HCT116 (cell line): ENCODE measurements around the gene PACS2. TPM values are rescaled to one million over a fixed set of nuclear protein-coding genes. Genes with fewer than 3 reads are reported as not detected.

Experiments
- ATAC-seq: fragments of 200-7000 bp; cut with Tn5 transposase; 2 replicates; pipeline ENCODE4 v1.9.1; 2020; ENCODE audit warnings: mild to moderate bottlenecking, moderate library complexity
- BruUV-seq: library from RNA; stranded (reverse); fragments of 400-500 nt; replicated peaks from 2 replicates; lab custom pipeline; 2021; lab: Mats Ljungman, UMichigan
- CTCF ChIA-PET: fragments of 300-600 bp; sonication (Branson Sonifier 250); formaldehyde crosslinking; loops from one replicate; lab custom pipeline; 2021; ENCODE audit warnings: antibody characterized with exemption; lab: Charles Lee
- POLR2A ChIA-PET: fragments of 300-600, 350-600 bp; sonication (Branson Sonifier 250); formaldehyde crosslinking; loops from one replicate; lab custom pipeline; 2021; ENCODE audit warnings: antibody characterized with exemption; lab: Charles Lee
- RAD21 ChIA-PET, 2 experiments: fragments of 300-600 bp; sonication (Branson Sonifier 250); formaldehyde crosslinking; loops; one replicate each; lab custom pipeline; 2023; ENCODE audit warnings: low total read pairs in 2 of 2; ENCODE audit not compliant: uncharacterized antibody in 2 of 2, unreplicated experiment in 2 of 2, low non-redundant PET in 1 of 2; lab: Charles Lee
- DNase-seq: peaks from one replicate; pipeline ENCODE4 v3.0.0-alpha.2; 2010; ENCODE audit warnings: low read depth, low spot score
- H2AFZ ChIP-seq: fragments of 200-600 bp; shearing (Covaris generic), sonication (generic); 2 replicates; pipeline ENCODE4 v1.6.1; 2017; ENCODE audit warnings: low read depth, mixed run types, mixed read lengths, antibody characterized with exemption, low read length; ENCODE audit not compliant: poor library complexity, severe bottlenecking
- H3K27ac ChIP-seq: 2 replicates; pipeline ENCODE4 v1.5.1; 2012; ENCODE audit warnings: low read depth, low read length
- H3K27me3 ChIP-seq: fragments of 200-600 bp; sonication (generic); 2 replicates; pipeline ENCODE4 v1.6.1; 2016; ENCODE audit warnings: mixed run types, low read length, mixed read lengths; ENCODE audit not compliant: insufficient read depth
- H3K36me3 ChIP-seq, 2 experiments: fragments of 200-500 bp in 1 of 2; fragments of 200-600 bp in 1 of 2; sonication (Bioruptor generic) in 1 of 2; sonication (generic) in 1 of 2; 2 replicates each; pipeline versions ENCODE4 v1.5.1 to v1.6.1; 2014 to 2016; ENCODE audit warnings: low read length in 2 of 2, inconsistent platforms in 1 of 2, mixed read lengths in 1 of 2, mixed run types in 1 of 2; ENCODE audit not compliant: insufficient read depth in 2 of 2, control insufficient read depth in 1 of 2
- H3K4me1 ChIP-seq, 2 experiments: fragments of 200-600 bp in 1 of 2; sonication (generic) in 1 of 2; 2 replicates each; pipeline versions ENCODE4 v1.5.1 to v1.6.1; 2012 to 2017; ENCODE audit warnings: low read length in 2 of 2, inconsistent platforms in 1 of 2, mild to moderate bottlenecking in 1 of 2, mixed read lengths in 1 of 2, mixed run types in 1 of 2, moderate library complexity in 1 of 2; ENCODE audit not compliant: insufficient read depth in 2 of 2, control insufficient read depth in 1 of 2
- H3K4me2 ChIP-seq: fragments of 200-600 bp; sonication (generic); 2 replicates; pipeline ENCODE4 v1.6.1; 2017; ENCODE audit warnings: mixed run types, low read length, mixed read lengths
- H3K4me3 ChIP-seq, 2 experiments: fragments of 200-600 bp in 1 of 2; sonication (generic) in 1 of 2; replicated peaks in 1 of 2; 2 replicates each; pipeline ENCODE4 v1.5.1; 2011 to 2016; ENCODE audit warnings: low read length in 2 of 2, control low read depth in 1 of 2, low read depth in 1 of 2, mild to moderate bottlenecking in 1 of 2, mixed read lengths in 1 of 2, mixed run types in 1 of 2
- H3K79me2 ChIP-seq: fragments of 200-600 bp; sonication (generic); 2 replicates; pipeline ENCODE4 v1.6.1; 2017; ENCODE audit warnings: mild to moderate bottlenecking, mixed run types, low read length, moderate library complexity, mixed read lengths; ENCODE audit not compliant: insufficient read depth
- H3K9ac ChIP-seq: fragments of 200-600 bp; sonication (generic); 2 replicates; pipeline ENCODE4 v1.6.1; 2016; ENCODE audit warnings: low read length, mixed read lengths
- H3K9me2 ChIP-seq: fragments of 200-600 bp; sonication (generic), shearing (Covaris generic); 2 replicates; pipeline ENCODE4 v1.6.1; 2017; ENCODE audit warnings: mixed run types, mild to moderate bottlenecking, moderate library complexity; ENCODE audit not compliant: insufficient read depth
- H3K9me3 ChIP-seq, 2 experiments: fragments of 200-500 bp in 1 of 2; fragments of 200-600 bp in 1 of 2; sonication (Bioruptor generic) in 1 of 2; sonication (generic) in 1 of 2; 2 replicates each; pipeline ENCODE4 v1.6.1; 2014 to 2017; ENCODE audit warnings: low read length in 2 of 2, mixed read lengths in 2 of 2, inconsistent platforms in 1 of 2, low read depth in 1 of 2, mild to moderate bottlenecking in 1 of 2, mixed run types in 1 of 2, moderate library complexity in 1 of 2; ENCODE audit not compliant: control insufficient read depth in 1 of 2, insufficient read depth in 1 of 2
- H4K20me1 ChIP-seq: fragments of 200-600 bp; sonication (generic), shearing (Covaris generic); 2 replicates; pipeline ENCODE4 v1.6.1; 2017; ENCODE audit warnings: mixed run types, mild to moderate bottlenecking, moderate library complexity; ENCODE audit not compliant: insufficient read depth
- CBX3 ChIP-seq: IDR thresholded peaks from 2 replicates; pipeline ENCODE4 v1.6.1; 2012; ENCODE audit warnings: low read depth
- CEBPB ChIP-seq: IDR thresholded peaks from 2 replicates; pipeline ENCODE4 v1.6.1; 2012; ENCODE audit warnings: low read depth
- EGR1 ChIP-seq: IDR thresholded peaks from 2 replicates; pipeline ENCODE4 v1.6.1; 2012; ENCODE audit warnings: low read depth
- POLR2AphosphoS5 ChIP-seq: IDR thresholded peaks from 2 replicates; pipeline ENCODE4 v1.6.1; 2011; ENCODE audit warnings: mild to moderate bottlenecking, low read depth, low read length, moderate library complexity
- REST ChIP-seq: IDR thresholded peaks from 2 replicates; pipeline ENCODE4 v1.6.1; 2012; ENCODE audit warnings: low read depth
- SIN3A ChIP-seq: IDR thresholded peaks from 2 replicates; pipeline ENCODE4 v1.6.1; 2012; ENCODE audit warnings: low read depth
- SP1 ChIP-seq: IDR thresholded peaks from 2 replicates; pipeline ENCODE4 v1.6.1; 2012; ENCODE audit warnings: low read depth
- TCF7L2 ChIP-seq: IDR thresholded peaks from 2 replicates; pipeline ENCODE4 v1.7.0; 2011; ENCODE audit warnings: borderline replicate concordance, inconsistent platforms; ENCODE audit not compliant: insufficient read depth, insufficient read length; ENCODE audit errors: extremely low read depth
- ZBTB33 ChIP-seq: IDR thresholded peaks from 2 replicates; pipeline ENCODE4 v1.6.1; 2011; ENCODE audit warnings: mild to moderate bottlenecking, low read length, moderate library complexity; ENCODE audit not compliant: insufficient replicate concordance; ENCODE audit errors: extremely low read depth
- ZNF274 ChIP-seq: fragments of 200-500 bp; sonication (Bioruptor generic); IDR thresholded peaks from 2 replicates; pipeline ENCODE4 v1.6.1; 2014; ENCODE audit warnings: mild to moderate bottlenecking, low read depth, low read length, inconsistent platforms
- intact Hi-C: fragments of 100-400 bp; cut with micrococcal nuclease; formaldehyde crosslinking; loops from 2 replicates; pipeline ENCODE4 v1.10.0; 2022
- total RNA-seq: library from RNA; stranded (reverse); gene quantifications from one replicate; pipeline ENCODE4 v1.2.1, GENCODE V29; 2021; ENCODE audit not compliant: unreplicated experiment
- TF ChIP-seq, protein P1 (sequence below): IDR thresholded peaks from 2 replicates; pipeline ENCODE4 v1.6.1; 2012

Gene PACS2
- total RNA-seq, 1 experiment from 2014 or later = 75.5 TPM

- H3K27me3 ChIP-seq = no peaks in the 10 kb centered on the region
- ChIA-PET POLR2A (no interaction called here), CTCF (no interaction called here), RAD21 (no interaction called here)
- H3K36me3 ChIP-seq = no peaks in the 10 kb centered on the region
- H2AFZ ChIP-seq = no peak overlapping the region
- intact Hi-C loops = no loop called here
- H3K4me2 ChIP-seq = no peak overlapping the region
- H4K20me1 ChIP-seq = no peaks in the 10 kb centered on the region
- TF ChIP-seq REST = no peak
- no peak for TF ChIP-seq CEBPB
- TF ChIP-seq POLR2AphosphoS5 = no peak
- TF ChIP-seq CBX3 = no peak
- no peak for TF ChIP-seq EGR1
- no peak for TF ChIP-seq ZNF274
- TF ChIP-seq SIN3A = no peak
- TF ChIP-seq, protein P1, sequence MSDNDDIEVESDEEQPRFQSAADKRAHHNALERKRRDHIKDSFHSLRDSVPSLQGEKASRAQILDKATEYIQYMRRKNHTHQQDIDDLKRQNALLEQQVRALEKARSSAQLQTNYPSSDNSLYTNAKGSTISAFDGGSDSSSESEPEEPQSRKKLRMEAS = no peak
- no peak for TF ChIP-seq SP1
- TF ChIP-seq TCF7L2 = no peak
- TF ChIP-seq ZBTB33 = no peak
- peaks cover 19 to 33% of the 10 kb centered on the region in 2 experiments for H3K4me1 ChIP-seq
- H3K27ac ChIP-seq = no peak overlapping the region
- no peaks in the 10 kb centered on the region for H3K9me3 ChIP-seq
- H3K4me3 ChIP-seq = no peak overlapping the region
- H3K9me2 ChIP-seq = no peaks in the 10 kb centered on the region
- H3K9ac ChIP-seq = no peak overlapping the region
- DNase-seq = no peak
- peaks cover 8% of the 10 kb centered on the region for H3K79me2 ChIP-seq
- no TSS peak for BruUV-seq
- ATAC-seq = no peak
Observed at GRCh38 chr14:105304565-105304964, 10.0 kb upstream of the PACS2 start.
